GM18907 (cell line): Measurements from ENCODE around the gene NTRK2.

Experiments
- ATAC-seq: cut with Tn5 transposase; IDR thresholded peaks from one replicate; pipeline ENCODE4 v1.9.1; 2021; ENCODE audit warnings: mild to moderate bottlenecking, moderate library complexity; ENCODE audit not compliant: unreplicated experiment

NTRK2 gene

GRCh38 chr9:85004818-85005413 lies 335.4 kb downstream of the NTRK2 start:
- ATAC-seq: no peak

GRCh38 chr9:85007748-85008147 lies 338.2 kb downstream of the NTRK2 start:
- ATAC-seq: no peak

GRCh38 chr9:85008215-85008614 lies 338.7 kb downstream of the NTRK2 start:
- ATAC-seq: no peak

- ATAC-seq: peak; percentile 57
Measured at GRCh38 chr9:85009251-85009650, 339.7 kb downstream of the NTRK2 start.

- ATAC-seq: no peak
Measured at GRCh38 chr9:85013703-85014102, 344.2 kb downstream of the NTRK2 start.

- ATAC-seq: no peak
Measured at GRCh38 chr9:85014292-85014691, 344.8 kb downstream of the NTRK2 start.

- no peak for ATAC-seq
Measured at GRCh38 chr9:85016384-85017006, 347.0 kb downstream of the NTRK2 start.

- no peak for ATAC-seq
Measured at GRCh38 chr9:85020791-85021190, 351.3 kb downstream of the NTRK2 start.

- ATAC-seq: no peak
Measured at GRCh38 chr9:85021686-85022085, 352.2 kb downstream of the NTRK2 start.

- no peak for ATAC-seq
Measured at GRCh38 chr9:85024374-85024773, 354.8 kb downstream of the NTRK2 start.

- ATAC-seq: no peak
Measured at GRCh38 chr9:85025638-85026037, 356.1 kb downstream of the NTRK2 start.

- no peak for ATAC-seq
Measured at GRCh38 chr9:85027870-85028269, 358.3 kb downstream of the NTRK2 start.

GRCh38 chr9:85030316-85030715 lies 360.8 kb downstream of the NTRK2 start:
- no peak for ATAC-seq

GRCh38 chr9:85036496-85036895 lies 367.0 kb downstream of the NTRK2 start:
- ATAC-seq: no peak

- ATAC-seq: no peak
Measured at GRCh38 chr9:85038061-85038460, 368.5 kb downstream of the NTRK2 start.

GRCh38 chr9:85038824-85039608 lies 369.5 kb downstream of the NTRK2 start:
- ATAC-seq: no peak

- ATAC-seq: no peak
Measured at GRCh38 chr9:85040146-85040545, 370.6 kb downstream of the NTRK2 start.

- ATAC-seq: no peak
Measured at GRCh38 chr9:85040821-85041465, 371.4 kb downstream of the NTRK2 start.

- no peak for ATAC-seq
Measured at GRCh38 chr9:85041466-85042137, 372.1 kb downstream of the NTRK2 start.

- ATAC-seq: no peak
Measured at GRCh38 chr9:85042981-85043647, 373.6 kb downstream of the NTRK2 start.

GRCh38 chr9:85045271-85045670 lies 375.7 kb downstream of the NTRK2 start:
- no peak for ATAC-seq
